Measurements from ENCODE around the gene PRKCA. TPM values are rescaled to one million over a fixed set of nuclear protein-coding genes. Genes with fewer than 3 reads are reported as not detected.

The PRKCA gene
- total RNA-seq, 4 donors from 2014 or later: 3.9 to 12.1 (median 7.0) TPM

- no peak for TF ChIP-seq CTCF (IDR thresholded peaks at IDR 0.05; ENCODE audit: low read depth)
These were observed 247.4 kb downstream of the PRKCA start for GRCh38 chr17:66549731-66550207.

- no peak for TF ChIP-seq CTCF (IDR thresholded peaks at IDR 0.05; ENCODE audit: low read depth)
These were observed 249.4 kb downstream of the PRKCA start for GRCh38 chr17:66551839-66552238.

- no peak for TF ChIP-seq CTCF (IDR thresholded peaks at IDR 0.05; ENCODE audit: low read depth)
These were observed 250.0 kb downstream of the PRKCA start for GRCh38 chr17:66552371-66552770.

GRCh38 chr17:66555605-66556004 is 253.2 kb downstream of the PRKCA start:
- no peak for TF ChIP-seq CTCF (IDR thresholded peaks at IDR 0.05; ENCODE audit: low read depth)

- TF ChIP-seq CTCF (IDR thresholded peaks at IDR 0.05; ENCODE audit: low read depth): no peak
These were observed 254.8 kb downstream of the PRKCA start for GRCh38 chr17:66557200-66557599.

GRCh38 chr17:66557886-66558285 is 255.5 kb downstream of the PRKCA start:
- no peak for TF ChIP-seq CTCF (IDR thresholded peaks at IDR 0.05; ENCODE audit: low read depth)

GRCh38 chr17:66560691-66561090 is 258.3 kb downstream of the PRKCA start:
- TF ChIP-seq CTCF (IDR thresholded peaks at IDR 0.05; ENCODE audit: low read depth): no peak
